NCI-H2196 (cell line): ENCODE results near the gene HDDC2.

Experiments used
- DNase-seq: peaks from one replicate; lab custom pipeline; 2025; ENCODE audit not compliant: unreplicated experiment; lab: John Stamatoyannopoulos, UW

Gene HDDC2

GRCh38 chr6:125301435-125302391 lies at the start of gene HDDC2:
TSS of gene HDDC2 (minus strand) at chr6:125301967. CDS start at chr6:125301932, 35 bp downstream.
- DNase-seq: peak; percentile 43

- DNase-seq: no peak
Observed at GRCh38 chr6:125346926-125347563, 45.3 kb upstream of the HDDC2 start.

DNA sequence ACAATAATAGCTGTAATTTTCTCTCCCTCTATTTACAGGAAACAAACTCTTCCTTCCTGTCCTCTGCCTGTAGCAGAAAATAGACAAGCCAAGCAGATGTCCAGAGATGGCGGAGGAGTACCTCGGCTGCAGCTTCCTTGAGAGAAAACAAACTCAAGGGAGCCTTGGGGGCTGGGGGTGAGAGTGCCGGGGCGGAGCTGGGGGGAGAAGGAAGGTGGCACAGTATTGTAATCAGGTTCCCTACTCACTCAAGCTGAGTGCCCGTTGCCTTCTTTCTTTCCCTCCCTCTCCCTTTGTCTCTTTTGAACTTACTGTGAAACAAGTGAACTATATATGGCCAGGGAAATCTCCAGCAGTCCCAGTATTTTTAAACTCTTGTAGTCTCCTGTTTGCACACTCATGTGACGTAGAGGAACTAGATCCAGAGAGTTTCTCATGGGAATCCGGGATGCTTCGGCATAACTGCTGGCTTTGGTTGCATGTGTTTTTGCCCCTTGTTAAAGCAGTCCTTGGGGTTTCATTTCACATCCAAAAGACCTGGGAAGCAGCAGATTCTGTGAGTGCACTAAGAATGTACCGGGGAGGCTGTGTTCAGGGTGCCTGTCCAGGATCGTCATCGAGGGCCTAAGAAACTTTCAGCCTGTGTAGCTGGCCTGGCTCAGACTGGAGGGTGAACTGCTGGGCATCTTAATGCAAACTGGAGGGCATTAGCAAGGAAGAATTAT lies 44.6 kb upstream of the HDDC2 start:
- DNase-seq: no peak

- no peak for DNase-seq
Observed at GRCh38 chr6:125341460-125341859, 39.7 kb upstream of the HDDC2 start.

GRCh38 chr6:125340991-125341390 lies 39.2 kb upstream of the HDDC2 start:
- DNase-seq: no peak

- DNase-seq: no peak
Observed at GRCh38 chr6:125340175-125340835, 38.5 kb upstream of the HDDC2 start.

DNA sequence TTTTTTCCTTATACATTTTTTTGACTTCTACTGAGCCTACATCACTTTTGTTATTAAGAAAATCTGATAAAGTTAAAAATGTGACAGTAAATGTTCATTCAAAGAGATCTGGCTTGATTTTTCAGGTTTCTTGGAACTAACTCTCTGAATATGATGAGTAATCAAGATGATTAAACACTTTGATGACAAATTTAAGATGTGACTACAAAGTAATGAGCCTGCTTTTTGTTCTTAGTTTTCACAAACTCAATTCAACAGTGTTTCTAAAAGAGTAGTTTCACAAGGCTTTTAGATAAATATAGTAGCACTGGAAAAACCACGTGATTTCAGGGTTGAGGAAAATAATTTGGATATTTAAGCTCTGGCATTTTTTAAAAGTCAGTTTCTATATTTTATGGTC lies 37.9 kb upstream of the HDDC2 start:
- DNase-seq: no peak

GRCh38 chr6:125338381-125338780 lies 36.6 kb upstream of the HDDC2 start:
- no peak for DNase-seq

GRCh38 chr6:125337706-125338105 lies 35.9 kb upstream of the HDDC2 start:
- no peak for DNase-seq

DNA sequence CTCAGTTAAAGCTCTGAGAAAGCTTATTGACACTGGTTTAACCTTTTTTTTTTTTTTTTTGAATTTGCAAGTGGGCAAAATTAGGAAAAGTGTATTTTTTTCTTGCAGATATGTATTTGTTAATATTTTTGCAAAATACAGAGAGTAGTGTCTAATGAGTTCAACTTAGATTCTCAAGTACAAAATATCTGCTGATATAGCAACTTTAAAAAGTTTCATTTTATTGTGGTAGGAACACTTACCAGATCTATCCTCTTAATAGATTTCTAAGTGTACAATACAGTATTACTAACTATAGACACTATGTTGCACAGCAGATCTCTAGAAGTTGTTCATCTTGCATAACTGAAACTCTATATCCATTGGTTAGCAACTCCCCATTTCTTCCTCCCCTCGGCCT lies 30.9 kb upstream of the HDDC2 start:
- DNase-seq: no peak

DNA sequence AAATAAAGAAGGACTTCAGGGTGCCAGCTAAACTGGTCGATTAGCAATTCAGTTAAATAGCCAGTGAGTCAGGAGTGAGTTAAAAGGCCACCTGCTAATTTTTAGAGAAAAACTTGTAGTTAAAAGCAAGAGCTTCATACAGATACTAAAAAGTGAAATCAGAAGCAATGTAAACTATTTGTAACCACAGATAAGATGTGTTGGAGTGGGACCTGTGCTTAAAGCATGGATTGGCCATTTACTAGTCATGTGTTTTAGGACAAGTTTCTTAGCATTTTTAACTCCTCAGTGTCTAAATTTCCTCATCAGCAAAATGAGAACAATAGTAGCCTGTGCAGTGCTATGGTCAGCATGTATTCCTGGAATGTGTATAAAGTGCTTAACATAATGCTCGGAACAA lies 23.8 kb upstream of the HDDC2 start:
- DNase-seq: no peak

DNA sequence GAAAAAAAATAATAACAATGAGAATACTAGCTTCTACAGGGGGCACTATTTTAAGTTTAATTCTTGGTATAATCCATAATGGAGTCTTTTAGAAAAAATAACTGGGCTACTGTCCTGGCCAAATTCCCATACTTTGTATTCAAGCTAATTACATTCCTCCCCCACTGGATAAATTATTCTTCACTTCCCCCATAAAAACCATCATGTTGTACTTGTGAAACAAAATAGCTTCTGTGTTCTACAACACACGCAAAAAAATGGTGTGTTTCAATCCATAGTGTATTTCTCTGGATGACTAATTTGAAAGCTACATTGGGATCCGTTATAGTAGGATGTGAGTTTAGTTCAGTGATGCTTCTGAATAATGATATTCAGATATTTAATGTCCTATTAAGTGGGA lies 21.6 kb upstream of the HDDC2 start:
- DNase-seq: no peak

GRCh38 chr6:125316621-125317020 lies 14.9 kb upstream of the HDDC2 start:
- no peak for DNase-seq

- DNase-seq: no peak
Observed at GRCh38 chr6:125315548-125315947, 13.8 kb upstream of the HDDC2 start.

DNA sequence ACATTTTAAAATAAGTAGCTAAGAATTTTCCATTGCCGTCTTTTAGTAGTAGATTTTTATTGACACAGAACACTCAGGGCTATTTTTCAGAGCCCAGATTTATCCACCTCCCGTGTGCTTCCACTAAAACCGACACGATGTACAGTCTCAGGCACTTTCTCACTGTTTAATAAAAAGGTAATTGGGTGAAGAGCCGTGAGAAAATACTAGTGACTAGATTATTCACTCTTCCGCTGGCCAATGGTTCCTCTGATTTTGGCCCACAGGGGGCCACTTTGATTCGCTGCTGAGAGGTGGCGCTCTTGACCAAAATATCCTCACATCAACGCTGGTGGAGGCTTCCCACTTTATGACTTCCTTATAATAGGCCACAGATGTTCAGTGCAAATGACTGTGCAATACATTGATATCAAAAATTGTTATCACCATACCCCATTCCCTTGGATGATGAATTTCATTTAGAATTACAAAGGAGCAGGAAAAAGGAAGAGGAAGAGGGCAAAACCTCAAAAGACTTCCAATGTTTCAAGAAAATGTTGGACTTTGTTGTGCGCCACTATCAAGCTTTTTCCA lies 12.3 kb upstream of the HDDC2 start:
- peak; percentile 61 for DNase-seq

DNA sequence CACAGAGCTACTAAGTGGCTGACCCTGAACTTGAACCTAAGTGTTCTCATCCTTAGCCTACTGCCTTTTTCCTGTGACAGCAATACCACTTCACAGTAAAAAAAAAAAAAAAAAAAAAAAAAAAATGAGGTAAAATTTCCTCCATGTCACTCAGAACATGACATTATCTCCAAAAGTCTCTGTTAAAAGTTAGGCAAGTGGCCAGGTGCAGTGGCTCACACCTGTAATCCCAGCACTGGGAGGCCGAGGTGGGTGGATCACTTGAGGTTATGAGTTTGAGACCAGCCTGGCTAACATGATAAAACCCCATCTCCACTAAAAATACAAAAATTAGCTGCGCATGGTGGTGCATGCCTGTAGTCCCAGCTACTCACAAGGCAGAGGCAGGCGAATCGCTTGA lies 11.2 kb upstream of the HDDC2 start:
- no peak for DNase-seq

DNA sequence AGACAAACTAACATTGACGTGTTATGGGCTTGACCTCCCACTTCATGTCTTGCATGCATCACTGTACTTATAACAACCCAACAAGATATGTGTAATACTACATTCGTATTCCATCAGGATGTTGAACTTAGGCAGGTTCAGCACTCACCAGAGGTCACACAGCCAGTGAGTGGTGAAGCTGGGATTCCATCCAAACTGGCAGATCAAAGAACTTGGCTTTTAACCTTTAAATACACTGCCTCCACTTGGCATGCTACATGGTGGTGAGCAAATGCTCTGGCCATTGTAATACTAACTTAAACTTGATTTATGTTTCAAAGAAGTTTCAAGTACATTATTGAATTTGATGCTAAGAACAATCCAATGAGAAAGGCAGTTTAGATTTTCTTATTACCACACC lies 10.7 kb upstream of the HDDC2 start:
- peak; percentile 57 for DNase-seq

DNA sequence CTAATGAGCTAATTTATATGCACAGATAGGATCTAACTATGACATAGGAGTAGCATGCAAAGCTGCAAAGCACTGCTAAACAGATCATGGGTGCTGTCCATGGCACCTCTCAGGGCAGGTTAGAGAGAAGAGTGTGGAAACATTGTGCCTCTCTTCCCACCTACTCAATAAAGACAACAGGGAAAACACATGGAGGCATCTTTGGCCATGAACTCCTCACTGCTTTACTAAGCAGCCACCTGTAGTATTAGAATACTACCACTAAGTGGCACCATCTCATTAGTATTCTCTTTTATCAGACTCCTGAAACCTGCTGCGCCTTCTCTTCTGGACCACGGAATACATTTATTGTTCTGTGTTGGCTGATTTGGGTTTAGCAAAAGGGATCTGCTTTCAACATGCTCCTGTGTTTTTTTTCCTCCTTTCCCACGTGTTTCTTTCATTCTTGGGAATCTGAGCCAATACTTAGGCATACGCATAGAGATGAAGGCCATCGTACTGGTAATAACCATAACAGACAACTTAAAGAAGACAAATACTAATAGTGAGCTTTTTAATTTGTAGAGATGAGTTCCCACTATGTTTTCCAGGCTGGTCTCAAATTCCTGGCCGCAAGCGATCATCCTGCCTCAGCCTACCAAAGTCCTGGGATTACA lies 9.4 kb upstream of the HDDC2 start:
- peak; percentile 67 for DNase-seq

GRCh38 chr6:125307964-125308615 lies 6.3 kb upstream of the HDDC2 start:
- peak; percentile 25 for DNase-seq
